ENCODE results near the gene RCOR1. TPM values are rescaled to one million over a fixed set of nuclear protein-coding genes. Genes with fewer than 3 reads are reported as not detected.

Gene RCOR1
- polyA plus RNA-seq, 1 donor (not counting 4 experiments of a cell fraction or from before 2014, with no cell fraction given), result 27.0 TPM

GRCh38 chr14:102708494-102708893 is 116.0 kb downstream of the RCOR1 start:
- H3K27me3 ChIP-seq (ENCODE audit: control insufficient read depth, extremely low read depth, insufficient read depth, low read length), result no peaks in the 10 kb centered on the region
- no peak for FAIRE-seq

GRCh38 chr14:102711207-102711606 is 118.8 kb downstream of the RCOR1 start:
- H3K27ac ChIP-seq (ENCODE audit: control insufficient read depth, insufficient read depth, low read length), result no peak overlapping the region
- no peaks in the 10 kb centered on the region for H3K79me2 ChIP-seq (ENCODE audit: control insufficient read depth, insufficient read depth, low read length)
- FAIRE-seq, result no peak

More at GRCh38 chr14:102708494-102708893, 116.0 kb downstream of the RCOR1 start:
- Histone ChIP-seq H3K4me2 (ENCODE audit: control insufficient read depth, extremely low read depth, insufficient read depth, low read depth, low read length) (no peak overlapping the region), H3K9ac (ENCODE audit: control insufficient read depth, extremely low read depth, insufficient read depth, low read length) (no peak overlapping the region), H3K9me1 (ENCODE audit: control insufficient read depth, extremely low read depth, insufficient read depth, low read length) (no peaks in the 10 kb centered on the region), H3K4me1 (ENCODE audit: control insufficient read depth, extremely low read depth, insufficient read depth, low read length) (no peaks in the 10 kb centered on the region), H3K36me3 (ENCODE audit: control insufficient read depth in 2 of 2, extremely low read depth in 1 of 2, insufficient read depth in 2 of 2, low read length in 2 of 2) (peaks cover 4 to 15% of the 10 kb centered on the region in 2 experiments), H4K20me1 (ENCODE audit: control insufficient read depth, extremely low read depth, insufficient read depth, low read length) (peaks cover 3% of the 10 kb centered on the region), H2AFZ (ENCODE audit: control insufficient read depth, low read length) (no peak overlapping the region), H3K27ac (ENCODE audit: control insufficient read depth, insufficient read depth, low read length) (no peak overlapping the region), H3K4me3 (ENCODE audit: control insufficient read depth in 2 of 3, extremely low read depth in 1 of 3, insufficient read depth in 2 of 3, low read depth in 1 of 3, low read length in 3 of 3) (no peak overlapping the region), H3K9me3 (ENCODE audit: control insufficient read depth, low read depth, low read length) (no peaks in the 10 kb centered on the region), H3K79me2 (ENCODE audit: control insufficient read depth, insufficient read depth, low read length) (peaks cover 6% of the 10 kb centered on the region)
- TF ChIP-seq CTCF (optimal IDR thresholded peaks at IDR 0.05 in 1 of 3, IDR thresholded peaks at IDR 0.05 in 1 of 3, conservative IDR thresholded peaks at IDR 0.05 in 1 of 3; ENCODE audit: extremely low read depth in 1 of 3, insufficient read depth in 2 of 3, low read length in 3 of 3), result no peak
- no peak for TF ChIP-seq EZH2 (IDR thresholded peaks at IDR 0.05; ENCODE audit: low read length)
- no peak for DNase-seq (ENCODE audit: low read depth, low spot score)
- dilution Hi-C loops (cut with MboI; ENCODE audit: extremely low pct_ligation_motif_present, low sequenced_read_pairs), result no loop called here

More at GRCh38 chr14:102711207-102711606, 118.8 kb downstream of the RCOR1 start:
- Histone ChIP-seq H3K4me2 (ENCODE audit: control insufficient read depth, extremely low read depth, insufficient read depth, low read depth, low read length) (no peak overlapping the region), H3K36me3 (ENCODE audit: control insufficient read depth in 2 of 2, extremely low read depth in 1 of 2, insufficient read depth in 2 of 2, low read length in 2 of 2) (peaks cover 6 to 10% of the 10 kb centered on the region in 2 experiments), H3K9me1 (ENCODE audit: control insufficient read depth, extremely low read depth, insufficient read depth, low read length) (no peaks in the 10 kb centered on the region), H2AFZ (ENCODE audit: control insufficient read depth, low read length) (no peak overlapping the region), H3K9me3 (ENCODE audit: control insufficient read depth, low read depth, low read length) (no peaks in the 10 kb centered on the region), H3K9ac (ENCODE audit: control insufficient read depth, extremely low read depth, insufficient read depth, low read length) (no peak overlapping the region), H3K27me3 (ENCODE audit: control insufficient read depth, extremely low read depth, insufficient read depth, low read length) (no peaks in the 10 kb centered on the region), H3K4me3 (ENCODE audit: control insufficient read depth in 2 of 3, extremely low read depth in 1 of 3, insufficient read depth in 2 of 3, low read depth in 1 of 3, low read length in 3 of 3) (no peak overlapping the region), H3K4me1 (ENCODE audit: control insufficient read depth, extremely low read depth, insufficient read depth, low read length) (peaks cover 4% of the 10 kb centered on the region), H4K20me1 (ENCODE audit: control insufficient read depth, extremely low read depth, insufficient read depth, low read length) (peaks cover 3% of the 10 kb centered on the region)
- no peak for TF ChIP-seq CTCF (optimal IDR thresholded peaks at IDR 0.05 in 1 of 3, IDR thresholded peaks at IDR 0.05 in 1 of 3, conservative IDR thresholded peaks at IDR 0.05 in 1 of 3; ENCODE audit: extremely low read depth in 1 of 3, insufficient read depth in 2 of 3, low read length in 3 of 3)
- TF ChIP-seq EZH2 (IDR thresholded peaks at IDR 0.05; ENCODE audit: low read length), result no peak
- DNase-seq (ENCODE audit: low read depth, low spot score), result no peak
- dilution Hi-C loops (cut with MboI; ENCODE audit: extremely low pct_ligation_motif_present, low sequenced_read_pairs), result no loop called here

All from keratinocyte (primary cell).